Measurements from ENCODE around the gene KCNC1.

GRCh38 chr11:17792161-17792560 lies 57.6 kb downstream of the KCNC1 start:
- no peak for TF ChIP-seq CTCF (IDR thresholded peaks at IDR 0.05)
- TF ChIP-seq POLR2A (IDR thresholded peaks at IDR 0.05) = no peak

Data from thyroid gland (tissue), 4 donors.